ENCODE data around the gene SASH1. TPM values are rescaled to one million over a fixed set of nuclear protein-coding genes. Genes with fewer than 3 reads are reported as not detected.

Gene SASH1
- total RNA-seq, 1 experiment from 2014 or later: 11.7 TPM

DNA sequence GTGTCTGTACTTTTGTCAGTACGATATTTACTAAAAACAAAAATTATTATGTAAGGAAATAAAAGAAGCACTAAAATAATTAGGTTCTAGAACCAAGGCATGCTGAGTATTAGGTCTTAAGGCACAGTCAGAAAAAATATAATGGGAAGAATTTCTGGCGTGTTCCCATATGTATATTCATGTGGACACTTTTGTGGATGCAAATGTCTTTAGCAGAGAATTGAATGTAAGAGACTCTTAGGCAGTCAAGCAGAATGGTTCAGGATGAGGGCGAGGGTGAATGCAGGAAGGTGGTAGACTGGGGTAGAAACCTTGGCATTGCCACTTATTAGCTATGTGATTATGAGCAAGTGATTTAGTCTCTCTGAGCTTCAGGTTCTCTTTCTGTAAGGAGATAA lies 71.5 kb downstream of the SASH1 start:
- Histone ChIP-seq H3K27ac (ENCODE audit: low read depth, low read length) (no peak overlapping the region), H3K9me2 (ENCODE audit: insufficient read depth) (no peaks in the 10 kb centered on the region), H3K9ac (ENCODE audit: low read length) (no peak overlapping the region), H3K4me3 (replicated peaks in 1 of 2; ENCODE audit: low read depth in 1 of 2, low read length in 2 of 2) (no peak overlapping the region), H3K79me2 (ENCODE audit: insufficient read depth, low read length) (no peaks in the 10 kb centered on the region), H3K36me3 (ENCODE audit: control insufficient read depth in 1 of 2, insufficient read depth in 2 of 2, low read length in 2 of 2) (no peaks in the 10 kb centered on the region), H2AFZ (ENCODE audit: low read depth, low read length, poor library complexity, severe bottlenecking) (no peak overlapping the region), H3K4me2 (ENCODE audit: low read length) (no peak overlapping the region), H3K27me3 (ENCODE audit: insufficient read depth, low read length) (no peaks in the 10 kb centered on the region), H3K9me3 (ENCODE audit: control insufficient read depth in 1 of 2, insufficient read depth in 1 of 2, low read depth in 1 of 2, low read length in 2 of 2) (no peaks in the 10 kb centered on the region), H4K20me1 (ENCODE audit: insufficient read depth) (no peaks in the 10 kb centered on the region), H3K4me1 (ENCODE audit: control insufficient read depth in 1 of 2, insufficient read depth in 2 of 2, low read length in 2 of 2) (peaks cover 11 to 15% of the 10 kb centered on the region in 2 experiments; a peak in 3 of 4 replicates)
- ATAC-seq (no peak), DNase-seq (ENCODE audit: low read depth, low spot score) (no peak)
- ChIA-PET RAD21 (ENCODE audit: low non-redundant PET in 1 of 2, low total read pairs in 2 of 2, uncharacterized antibody in 2 of 2, unreplicated experiment in 2 of 2) (no interaction called here), CTCF (no interaction called here), POLR2A (no interaction called here)
- no TSS peak for BruUV-seq (replicated peaks)
- TF ChIP-seq CBX3 (IDR thresholded peaks at IDR 0.05; ENCODE audit: low read depth): no peak
- no peak for TF ChIP-seq RAD21 (IDR thresholded peaks at IDR 0.05; ENCODE audit: low read depth)
- TF ChIP-seq FOSL1 (IDR thresholded peaks at IDR 0.05; ENCODE audit: low read depth): no peak
- TF ChIP-seq ZBTB33 (IDR thresholded peaks at IDR 0.05; ENCODE audit: extremely low read depth, insufficient replicate concordance, low read length): no peak
- TF ChIP-seq JUND (IDR thresholded peaks at IDR 0.05): no peak
- TF ChIP-seq SIN3A (IDR thresholded peaks at IDR 0.05; ENCODE audit: low read depth): no peak
- no peak for TF ChIP-seq ELF1 (IDR thresholded peaks at IDR 0.05; ENCODE audit: borderline replicate concordance, low read depth)
- TF ChIP-seq YY1 (IDR thresholded peaks at IDR 0.05; ENCODE audit: extremely low read depth, insufficient replicate concordance, low read depth, low read length): no peak
- TF ChIP-seq, protein P1, sequence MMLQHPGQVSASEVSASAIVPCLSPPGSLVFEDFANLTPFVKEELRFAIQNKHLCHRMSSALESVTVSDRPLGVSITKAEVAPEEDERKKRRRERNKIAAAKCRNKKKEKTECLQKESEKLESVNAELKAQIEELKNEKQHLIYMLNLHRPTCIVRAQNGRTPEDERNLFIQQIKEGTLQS (IDR thresholded peaks at IDR 0.05): no peak
- no peak for TF ChIP-seq SP1 (IDR thresholded peaks at IDR 0.05; ENCODE audit: low read depth)
- intact Hi-C loops (cut with micrococcal nuclease): no loop called here
